ENCODE results near the gene VWCE. TPM values are rescaled to one million over a fixed set of nuclear protein-coding genes. Genes with fewer than 3 reads are reported as not detected.
"Not testable (repeated sequence)": the region's sequence is repeated elsewhere in the genome, so short reads cannot be mapped to it uniquely, and the experiment has no call there.

The VWCE gene
- total RNA-seq, 1 donor from 2014 or later, result 20.0 TPM

GRCh38 chr11:61232548-61233145 is 62.5 kb downstream of the VWCE start:
- not testable (repeated sequence) for H3K4me3 Mint-ChIP-seq

DNA sequence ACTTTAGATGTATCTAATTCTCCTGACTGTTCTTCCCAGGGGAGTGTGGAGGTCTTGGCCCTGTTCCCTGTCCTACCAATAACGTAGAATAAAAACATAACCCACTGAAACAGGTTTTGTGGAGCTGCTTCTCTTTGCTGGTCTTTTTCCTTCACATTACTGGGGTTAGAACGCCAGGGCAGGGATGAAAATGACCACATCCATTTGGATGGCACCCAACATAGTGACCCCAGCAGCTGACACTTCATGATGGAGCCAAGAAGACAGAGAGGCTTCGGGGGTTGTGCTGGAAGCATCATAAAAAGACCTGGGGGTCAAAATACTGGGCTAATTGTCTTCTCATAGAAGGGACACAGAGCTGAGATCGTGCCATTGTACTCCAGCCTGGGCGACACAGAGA is 63.5 kb downstream of the VWCE start:
- not testable (repeated sequence) for H3K9me3 Mint-ChIP-seq; H3K27me3 Mint-ChIP-seq; DNase-seq (ENCODE audit: extremely low spot score, unreplicated experiment); H3K4me3 Mint-ChIP-seq; H3K36me3 Mint-ChIP-seq; H3K4me1 Mint-ChIP-seq (ENCODE audit: unreplicated experiment); H3K27ac Mint-ChIP-seq

More at GRCh38 chr11:61232548-61233145, 62.5 kb downstream of the VWCE start:
- H3K27me3 Mint-ChIP-seq; H3K27ac Mint-ChIP-seq; H3K9me3 Mint-ChIP-seq; DNase-seq (ENCODE audit: extremely low spot score, unreplicated experiment); H3K36me3 Mint-ChIP-seq; H3K4me1 Mint-ChIP-seq (ENCODE audit: unreplicated experiment): not testable (repeated sequence)

- H3K4me3 Mint-ChIP-seq; H3K27ac Mint-ChIP-seq; H3K36me3 Mint-ChIP-seq; DNase-seq (ENCODE audit: extremely low spot score, unreplicated experiment); H3K4me1 Mint-ChIP-seq (ENCODE audit: unreplicated experiment); H3K27me3 Mint-ChIP-seq; H3K9me3 Mint-ChIP-seq: not testable (repeated sequence)
These were observed 64.1 kb downstream of the VWCE start for GRCh38 chr11:61231033-61231432.

DNA sequence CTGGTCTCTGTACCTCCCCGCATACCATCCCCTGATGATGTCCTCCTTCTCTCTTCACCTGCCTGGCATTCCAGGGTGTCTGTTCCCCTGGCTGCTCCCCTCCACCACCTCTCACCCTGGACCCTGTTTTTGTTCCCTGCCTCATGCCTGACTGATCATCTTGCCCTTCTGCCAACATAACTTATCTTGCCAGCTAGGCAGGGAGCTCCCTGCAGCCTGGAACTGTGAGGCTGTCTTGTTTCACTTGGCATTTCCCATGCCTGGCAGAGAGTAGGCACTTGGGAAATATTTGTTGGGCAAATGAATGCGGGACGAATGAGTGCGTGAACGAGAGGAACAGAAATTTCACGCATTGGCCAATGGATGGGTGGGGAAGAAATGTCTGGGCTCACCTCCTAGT is 65.7 kb downstream of the VWCE start:
- not testable (repeated sequence) for H3K36me3 Mint-ChIP-seq; H3K9me3 Mint-ChIP-seq; H3K27me3 Mint-ChIP-seq; DNase-seq (ENCODE audit: extremely low spot score, unreplicated experiment); H3K4me1 Mint-ChIP-seq (ENCODE audit: unreplicated experiment); H3K27ac Mint-ChIP-seq; H3K4me3 Mint-ChIP-seq

DNA sequence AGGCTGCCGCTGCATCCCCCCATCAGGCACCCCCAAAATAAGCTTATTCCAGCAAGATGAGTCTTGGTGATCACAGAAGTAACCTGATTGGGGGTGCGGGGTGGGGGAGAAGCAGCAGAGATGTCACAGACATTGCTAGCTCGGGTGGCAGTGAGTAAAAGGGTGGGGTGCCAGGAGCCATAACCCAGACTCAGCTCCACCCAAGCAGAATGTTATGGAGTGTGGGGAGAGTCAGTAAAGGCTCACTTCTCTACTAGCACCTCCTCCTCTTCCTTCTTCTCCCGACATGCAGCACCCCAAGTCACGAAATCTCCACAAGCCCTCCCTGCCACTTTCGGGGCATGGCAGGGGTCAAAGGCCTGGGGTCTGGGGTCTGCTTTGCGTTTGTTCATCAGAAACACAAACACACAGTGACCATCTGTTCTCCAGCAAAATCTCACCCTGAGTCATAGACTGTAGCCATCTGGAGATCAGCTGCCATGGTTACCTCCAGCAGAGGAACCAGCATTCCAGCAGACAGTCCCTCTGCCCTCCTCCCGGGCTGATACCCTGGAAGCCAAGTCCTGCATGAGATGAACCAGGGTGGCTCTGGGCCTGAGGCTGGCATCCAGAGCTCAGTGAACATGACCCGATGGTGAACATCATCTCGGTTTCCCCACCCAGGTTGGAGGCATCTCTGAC is 68.5 kb downstream of the VWCE start:
- not testable (repeated sequence) for H3K36me3 Mint-ChIP-seq; H3K9me3 Mint-ChIP-seq; H3K4me1 Mint-ChIP-seq (ENCODE audit: unreplicated experiment); H3K27ac Mint-ChIP-seq; H3K4me3 Mint-ChIP-seq; H3K27me3 Mint-ChIP-seq; DNase-seq (ENCODE audit: extremely low spot score, unreplicated experiment)

GRCh38 chr11:61222692-61223091 is 72.4 kb downstream of the VWCE start:
- H3K27me3 Mint-ChIP-seq; H3K4me1 Mint-ChIP-seq (ENCODE audit: unreplicated experiment); H3K9me3 Mint-ChIP-seq; DNase-seq (ENCODE audit: extremely low spot score, unreplicated experiment); H3K36me3 Mint-ChIP-seq; H3K4me3 Mint-ChIP-seq; H3K27ac Mint-ChIP-seq: not testable (repeated sequence)

DNA sequence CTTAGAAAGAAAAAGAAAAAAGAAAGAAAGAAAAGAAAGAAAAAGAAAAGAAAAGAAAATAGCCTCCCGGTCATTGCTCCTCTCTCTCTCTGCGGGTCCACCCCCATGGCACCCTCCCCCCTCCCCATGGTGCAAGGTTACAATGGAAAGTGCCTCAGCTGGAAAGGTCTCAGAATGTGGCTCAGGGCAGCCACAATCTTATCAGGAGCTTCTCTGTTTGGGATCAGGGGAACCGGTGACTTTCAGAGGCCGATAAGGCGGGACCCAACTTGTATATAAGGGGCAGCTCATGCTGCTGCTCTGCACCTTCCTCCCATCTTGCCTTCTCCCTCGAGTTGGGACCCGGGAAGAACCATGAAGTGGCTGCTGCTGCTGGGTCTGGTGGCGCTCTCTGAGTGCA is 73.1 kb downstream of the VWCE start, which contains the start of gene PGA4:
Gene PGA4 (plus strand): TSS at position 301 of the 400 bp plus-strand sequence. CDS start 54 bp downstream, at position 355.
- H3K4me1 Mint-ChIP-seq (ENCODE audit: unreplicated experiment); H3K4me3 Mint-ChIP-seq; DNase-seq (ENCODE audit: extremely low spot score, unreplicated experiment); H3K9me3 Mint-ChIP-seq; H3K36me3 Mint-ChIP-seq; H3K27ac Mint-ChIP-seq; H3K27me3 Mint-ChIP-seq: not testable (repeated sequence)

GRCh38 chr11:61219016-61219415 is 76.1 kb downstream of the VWCE start:
- H3K27me3 Mint-ChIP-seq; H3K4me3 Mint-ChIP-seq; DNase-seq (ENCODE audit: extremely low spot score, unreplicated experiment); H3K27ac Mint-ChIP-seq; H3K36me3 Mint-ChIP-seq; H3K9me3 Mint-ChIP-seq; H3K4me1 Mint-ChIP-seq (ENCODE audit: unreplicated experiment): not testable (repeated sequence)

DNA sequence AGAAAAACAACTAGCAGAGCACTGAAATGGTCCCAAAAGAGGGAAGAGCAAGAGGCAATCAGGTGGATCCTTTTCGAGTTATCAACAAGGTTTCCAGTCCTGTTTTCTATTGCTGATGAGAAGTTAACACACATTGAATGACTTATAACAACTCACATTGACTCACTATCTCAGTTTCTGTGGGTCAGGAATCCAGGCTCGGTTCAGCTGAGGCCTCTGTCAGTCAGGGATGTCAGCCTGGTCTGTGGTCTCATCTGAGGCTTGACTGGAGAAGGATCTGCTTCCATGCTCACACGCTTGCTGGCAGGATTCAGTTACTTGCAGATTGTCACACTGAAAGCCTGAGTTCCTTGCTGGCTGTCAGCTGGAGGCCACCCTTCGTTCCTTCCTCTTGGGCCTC is 76.8 kb downstream of the VWCE start:
- not testable (repeated sequence) for DNase-seq (ENCODE audit: extremely low spot score, unreplicated experiment); H3K27ac Mint-ChIP-seq; H3K9me3 Mint-ChIP-seq; H3K4me3 Mint-ChIP-seq; H3K27me3 Mint-ChIP-seq; H3K4me1 Mint-ChIP-seq (ENCODE audit: unreplicated experiment); H3K36me3 Mint-ChIP-seq

DNA sequence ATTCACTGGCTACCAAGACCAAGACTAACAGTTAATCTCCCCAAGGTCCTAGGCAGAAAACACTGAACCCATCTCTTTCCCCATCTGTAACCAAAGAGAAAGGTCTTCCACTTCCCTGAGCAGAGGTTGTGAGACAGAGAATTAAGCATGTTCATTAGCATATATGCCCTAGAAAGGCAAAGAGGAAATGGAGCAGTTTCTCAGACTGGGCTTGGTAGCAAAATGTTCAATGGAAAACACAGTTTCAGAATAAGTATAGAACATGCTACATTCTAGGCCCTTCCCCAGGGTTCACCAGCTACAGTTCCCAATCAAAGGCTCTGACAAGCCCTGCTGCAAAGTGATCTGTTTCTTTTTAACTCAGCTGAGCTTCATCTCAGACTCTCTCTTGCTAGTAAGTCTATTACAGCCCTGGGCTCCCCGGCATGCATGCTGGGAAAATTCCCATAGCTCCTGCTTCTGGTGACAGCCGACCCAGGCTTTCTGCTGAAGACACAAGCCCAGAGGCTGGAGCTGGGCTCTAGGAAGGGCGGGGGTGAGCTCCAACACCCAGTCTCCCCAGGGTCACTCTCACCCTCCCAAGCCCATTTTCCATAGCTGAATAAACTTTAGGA is 81.3 kb downstream of the VWCE start:
- DNase-seq (ENCODE audit: extremely low spot score, unreplicated experiment); H3K4me3 Mint-ChIP-seq; H3K4me1 Mint-ChIP-seq (ENCODE audit: unreplicated experiment); H3K27ac Mint-ChIP-seq; H3K9me3 Mint-ChIP-seq; H3K36me3 Mint-ChIP-seq; H3K27me3 Mint-ChIP-seq: not testable (repeated sequence)

DNA sequence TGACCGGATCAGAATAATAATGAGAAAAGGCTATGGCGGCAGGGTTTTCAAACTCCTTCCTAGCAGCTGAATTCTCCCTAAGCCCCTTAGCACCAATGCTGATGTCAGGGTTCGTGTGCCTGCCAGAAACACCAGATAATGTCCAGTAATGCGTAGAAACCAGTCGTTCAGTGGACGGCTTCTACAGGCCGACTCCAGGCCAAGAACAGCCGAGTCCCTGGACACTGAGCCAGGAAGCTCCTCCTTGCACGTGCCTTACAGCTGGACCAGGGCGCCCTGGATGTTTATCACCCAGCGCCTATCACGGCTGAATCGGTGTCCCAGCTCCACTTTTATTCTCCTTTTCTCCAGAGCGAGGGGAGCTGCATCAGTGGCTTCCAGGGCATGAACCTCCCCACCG is 82.9 kb downstream of the VWCE start:
- not testable (repeated sequence) for H3K9me3 Mint-ChIP-seq; H3K4me1 Mint-ChIP-seq (ENCODE audit: unreplicated experiment)

DNA sequence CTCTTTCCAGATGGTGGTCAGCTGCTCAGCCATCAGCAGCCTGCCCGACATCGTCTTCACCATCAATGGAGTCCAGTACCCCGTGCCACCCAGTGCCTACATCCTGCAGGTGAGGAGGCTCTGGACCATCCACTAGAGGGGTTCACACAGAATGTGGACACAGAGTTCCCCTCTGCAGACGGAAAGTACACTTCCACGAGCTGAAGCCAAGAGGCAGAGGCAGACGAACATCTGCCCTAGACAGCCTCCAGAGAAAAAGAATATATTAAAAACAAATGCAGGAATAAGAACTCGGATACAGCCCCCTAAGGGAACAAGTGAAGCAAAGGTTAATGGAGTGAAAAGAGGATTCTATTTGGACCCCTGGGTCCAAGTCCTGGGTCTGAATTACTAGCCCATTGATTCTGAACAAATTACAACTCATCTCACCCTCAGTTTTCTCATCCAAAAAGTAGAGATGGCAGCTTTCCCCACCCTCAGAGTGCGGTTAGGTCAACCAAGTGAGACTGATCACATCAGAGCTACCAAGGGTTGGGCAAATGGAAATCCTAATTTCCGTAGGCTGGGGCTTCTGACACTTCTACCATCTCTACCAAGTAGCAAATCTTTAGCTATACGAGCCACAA is 83.7 kb downstream of the VWCE start:
- not testable (repeated sequence) for DNase-seq (ENCODE audit: extremely low spot score, unreplicated experiment); H3K27me3 Mint-ChIP-seq; H3K36me3 Mint-ChIP-seq; H3K27ac Mint-ChIP-seq; H3K4me3 Mint-ChIP-seq; H3K4me1 Mint-ChIP-seq (ENCODE audit: unreplicated experiment); H3K9me3 Mint-ChIP-seq

More for the DNA sequence above, 82.9 kb downstream of the VWCE start:
- not testable (repeated sequence) for DNase-seq (ENCODE audit: extremely low spot score, unreplicated experiment); H3K27ac Mint-ChIP-seq; H3K36me3 Mint-ChIP-seq; H3K4me3 Mint-ChIP-seq; H3K27me3 Mint-ChIP-seq

GRCh38 chr11:61210629-61211028 is 84.5 kb downstream of the VWCE start:
- not testable (repeated sequence) for H3K27me3 Mint-ChIP-seq; H3K4me1 Mint-ChIP-seq (ENCODE audit: unreplicated experiment); DNase-seq (ENCODE audit: extremely low spot score, unreplicated experiment); H3K36me3 Mint-ChIP-seq; H3K9me3 Mint-ChIP-seq; H3K27ac Mint-ChIP-seq; H3K4me3 Mint-ChIP-seq
